ENCODE results near the gene TAS2R20. TPM values are rescaled to one million over a fixed set of nuclear protein-coding genes. Genes with fewer than 3 reads are reported as not detected.

Gene TAS2R20
- total and polyA plus RNA-seq, 10 of the 15 experiments (the other 5 are each of a cell fraction or from before 2014, with no cell fraction given): 0.07 to 3.9 (median 0.65) TPM

DNA sequence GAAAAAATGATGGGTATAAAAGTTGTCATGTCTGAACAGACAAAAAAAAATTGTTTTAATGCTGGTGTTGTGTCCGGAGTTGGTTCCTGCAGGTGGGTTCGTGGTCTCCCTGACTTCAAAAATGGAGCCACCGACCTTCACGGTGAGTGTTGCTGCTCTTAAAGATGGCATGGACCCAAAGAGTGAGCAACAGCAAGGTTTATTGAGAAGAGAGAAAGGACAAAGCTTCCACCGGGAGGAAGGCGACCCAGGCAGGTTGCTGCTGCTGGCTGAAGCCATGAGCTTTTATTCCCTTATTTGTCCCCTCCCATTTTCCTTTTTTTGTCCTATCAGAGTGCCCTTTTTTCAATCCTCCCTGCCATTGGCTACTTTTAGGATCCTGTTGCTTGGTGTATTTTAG lies 33.2 kb upstream of the TAS2R20 start, which contains the start of gene TAS2R31:
Gene TAS2R31, minus strand, starts transcription at position 101 of the 400 bp plus-strand sequence. Its CDS starts 72 bp downstream, at position 29.
- in situ Hi-C loops (cut with MboI): no loop called here
- RAD21 ChIA-PET (ENCODE audit: unreplicated experiment): no interaction called here
- POLR2A ChIA-PET: no interaction called here
- 99% methylated on average over 6 of the region's 6 CpGs for WGBS (ENCODE audit: insufficient coverage, insufficient replicate concordance, low lambda C conversion rate, missing lambda C conversion rate)
- Histone ChIP-seq H3K4me2 (ENCODE audit: control insufficient read depth, insufficient read depth) (no peak within 1 kb of the TSS), H3K27me3 (replicated peaks in 1 of 2; ENCODE audit: control insufficient read depth in 2 of 2, insufficient read depth in 2 of 2, low read length in 1 of 2) (no peaks in the 10 kb centered on the region), H3K36me3 (ENCODE audit: control insufficient read depth in 2 of 2, insufficient read depth in 2 of 2, low read length in 1 of 2) (no peaks in the 10 kb centered on the region; a peak in 2 of 4 replicates), H3K79me2 (ENCODE audit: control insufficient read depth, insufficient read depth, low read length) (no peaks in the 10 kb centered on the region), H3K9ac (ENCODE audit: control insufficient read depth, insufficient read depth, low read length) (no peak within 1 kb of the TSS), H2AFZ (ENCODE audit: control insufficient read depth, low read depth, low read length) (no peak within 1 kb of the TSS), H3K9me3 (replicated peaks; ENCODE audit: control insufficient read depth, insufficient read depth, low read length) (no peaks in the 10 kb centered on the region; the same call in 1 of the 3 replicates), H3K4me1 (ENCODE audit: control insufficient read depth, insufficient read depth, low read length) (no peaks in the 10 kb centered on the region), H3K4me3 (no peak within 1 kb of the TSS), H3K27ac (ENCODE audit: control insufficient read depth, insufficient read depth) (no peak within 1 kb of the TSS), H4K20me1 (ENCODE audit: control insufficient read depth, insufficient read depth) (no peaks in the 10 kb centered on the region)
- SMC1A ChIA-PET (ENCODE audit: uncharacterized antibody, unreplicated experiment): no interaction called here
- no TSS peak for BruUV-seq (replicated peaks)
- intact Hi-C loops (cut with micrococcal nuclease; ENCODE audit: unreplicated experiment): no loop called here
- DNase-seq (ENCODE audit: low read depth, low spot score) (no peak), FAIRE-seq (no peak), ATAC-seq (no peak)
- CTCF ChIA-PET: no interaction called here
- TF ChIP-seq, protein P1, sequence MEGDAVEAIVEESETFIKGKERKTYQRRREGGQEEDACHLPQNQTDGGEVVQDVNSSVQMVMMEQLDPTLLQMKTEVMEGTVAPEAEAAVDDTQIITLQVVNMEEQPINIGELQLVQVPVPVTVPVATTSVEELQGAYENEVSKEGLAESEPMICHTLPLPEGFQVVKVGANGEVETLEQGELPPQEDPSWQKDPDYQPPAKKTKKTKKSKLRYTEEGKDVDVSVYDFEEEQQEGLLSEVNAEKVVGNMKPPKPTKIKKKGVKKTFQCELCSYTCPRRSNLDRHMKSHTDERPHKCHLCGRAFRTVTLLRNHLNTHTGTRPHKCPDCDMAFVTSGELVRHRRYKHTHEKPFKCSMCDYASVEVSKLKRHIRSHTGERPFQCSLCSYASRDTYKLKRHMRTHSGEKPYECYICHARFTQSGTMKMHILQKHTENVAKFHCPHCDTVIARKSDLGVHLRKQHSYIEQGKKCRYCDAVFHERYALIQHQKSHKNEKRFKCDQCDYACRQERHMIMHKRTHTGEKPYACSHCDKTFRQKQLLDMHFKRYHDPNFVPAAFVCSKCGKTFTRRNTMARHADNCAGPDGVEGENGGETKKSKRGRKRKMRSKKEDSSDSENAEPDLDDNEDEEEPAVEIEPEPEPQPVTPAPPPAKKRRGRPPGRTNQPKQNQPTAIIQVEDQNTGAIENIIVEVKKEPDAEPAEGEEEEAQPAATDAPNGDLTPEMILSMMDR (IDR thresholded peaks at IDR 0.05 in 2 of 3, conservative IDR thresholded peaks at IDR 0.05 in 1 of 3; ENCODE audit: control insufficient read depth in 2 of 3, extremely low read depth in 1 of 3, insufficient read depth in 1 of 3, low read depth in 3 of 3, low read length in 3 of 3): no peak
- no peak for TF ChIP-seq MTA2 (IDR thresholded peaks at IDR 0.05; ENCODE audit: low read depth)
- TF ChIP-seq SMAD1 (IDR thresholded peaks at IDR 0.05; ENCODE audit: low read depth, partially characterized antibody): no peak
- TF ChIP-seq, protein P2, sequence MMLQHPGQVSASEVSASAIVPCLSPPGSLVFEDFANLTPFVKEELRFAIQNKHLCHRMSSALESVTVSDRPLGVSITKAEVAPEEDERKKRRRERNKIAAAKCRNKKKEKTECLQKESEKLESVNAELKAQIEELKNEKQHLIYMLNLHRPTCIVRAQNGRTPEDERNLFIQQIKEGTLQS (IDR thresholded peaks at IDR 0.05; ENCODE audit: borderline replicate concordance, extremely low read depth, low read depth, low read length): no peak
- TF ChIP-seq IKZF2 (IDR thresholded peaks at IDR 0.05): no peak
- TF ChIP-seq NKRF (conservative IDR thresholded peaks at IDR 0.05): no peak
- no peak for TF ChIP-seq HDAC6 (IDR thresholded peaks at IDR 0.05; ENCODE audit: unreplicated experiment)
- no peak for TF ChIP-seq FOS (IDR thresholded peaks at IDR 0.05; ENCODE audit: borderline replicate concordance, extremely low read depth, insufficient read length)
- TF ChIP-seq, protein P3, sequence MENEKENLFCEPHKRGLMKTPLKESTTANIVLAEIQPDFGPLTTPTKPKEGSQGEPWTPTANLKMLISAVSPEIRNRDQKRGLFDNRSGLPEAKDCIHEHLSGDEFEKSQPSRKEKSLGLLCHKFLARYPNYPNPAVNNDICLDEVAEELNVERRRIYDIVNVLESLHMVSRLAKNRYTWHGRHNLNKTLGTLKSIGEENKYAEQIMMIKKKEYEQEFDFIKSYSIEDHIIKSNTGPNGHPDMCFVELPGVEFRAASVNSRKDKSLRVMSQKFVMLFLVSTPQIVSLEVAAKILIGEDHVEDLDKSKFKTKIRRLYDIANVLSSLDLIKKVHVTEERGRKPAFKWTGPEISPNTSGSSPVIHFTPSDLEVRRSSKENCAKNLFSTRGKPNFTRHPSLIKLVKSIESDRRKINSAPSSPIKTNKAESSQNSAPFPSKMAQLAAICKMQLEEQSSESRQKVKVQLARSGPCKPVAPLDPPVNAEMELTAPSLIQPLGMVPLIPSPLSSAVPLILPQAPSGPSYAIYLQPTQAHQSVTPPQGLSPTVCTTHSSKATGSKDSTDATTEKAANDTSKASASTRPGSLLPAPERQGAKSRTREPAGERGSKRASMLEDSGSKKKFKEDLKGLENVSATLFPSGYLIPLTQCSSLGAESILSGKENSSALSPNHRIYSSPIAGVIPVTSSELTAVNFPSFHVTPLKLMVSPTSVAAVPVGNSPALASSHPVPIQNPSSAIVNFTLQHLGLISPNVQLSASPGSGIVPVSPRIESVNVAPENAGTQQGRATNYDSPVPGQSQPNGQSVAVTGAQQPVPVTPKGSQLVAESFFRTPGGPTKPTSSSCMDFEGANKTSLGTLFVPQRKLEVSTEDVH (IDR thresholded peaks at IDR 0.05; ENCODE audit: low read depth, partially characterized antibody): no peak
- TF ChIP-seq RCOR1 (conservative IDR thresholded peaks at IDR 0.05; ENCODE audit: low read depth, low read length): no peak
- no peak for TF ChIP-seq CREB1 (IDR thresholded peaks at IDR 0.05; ENCODE audit: low read depth)
- TF ChIP-seq, protein P4, sequence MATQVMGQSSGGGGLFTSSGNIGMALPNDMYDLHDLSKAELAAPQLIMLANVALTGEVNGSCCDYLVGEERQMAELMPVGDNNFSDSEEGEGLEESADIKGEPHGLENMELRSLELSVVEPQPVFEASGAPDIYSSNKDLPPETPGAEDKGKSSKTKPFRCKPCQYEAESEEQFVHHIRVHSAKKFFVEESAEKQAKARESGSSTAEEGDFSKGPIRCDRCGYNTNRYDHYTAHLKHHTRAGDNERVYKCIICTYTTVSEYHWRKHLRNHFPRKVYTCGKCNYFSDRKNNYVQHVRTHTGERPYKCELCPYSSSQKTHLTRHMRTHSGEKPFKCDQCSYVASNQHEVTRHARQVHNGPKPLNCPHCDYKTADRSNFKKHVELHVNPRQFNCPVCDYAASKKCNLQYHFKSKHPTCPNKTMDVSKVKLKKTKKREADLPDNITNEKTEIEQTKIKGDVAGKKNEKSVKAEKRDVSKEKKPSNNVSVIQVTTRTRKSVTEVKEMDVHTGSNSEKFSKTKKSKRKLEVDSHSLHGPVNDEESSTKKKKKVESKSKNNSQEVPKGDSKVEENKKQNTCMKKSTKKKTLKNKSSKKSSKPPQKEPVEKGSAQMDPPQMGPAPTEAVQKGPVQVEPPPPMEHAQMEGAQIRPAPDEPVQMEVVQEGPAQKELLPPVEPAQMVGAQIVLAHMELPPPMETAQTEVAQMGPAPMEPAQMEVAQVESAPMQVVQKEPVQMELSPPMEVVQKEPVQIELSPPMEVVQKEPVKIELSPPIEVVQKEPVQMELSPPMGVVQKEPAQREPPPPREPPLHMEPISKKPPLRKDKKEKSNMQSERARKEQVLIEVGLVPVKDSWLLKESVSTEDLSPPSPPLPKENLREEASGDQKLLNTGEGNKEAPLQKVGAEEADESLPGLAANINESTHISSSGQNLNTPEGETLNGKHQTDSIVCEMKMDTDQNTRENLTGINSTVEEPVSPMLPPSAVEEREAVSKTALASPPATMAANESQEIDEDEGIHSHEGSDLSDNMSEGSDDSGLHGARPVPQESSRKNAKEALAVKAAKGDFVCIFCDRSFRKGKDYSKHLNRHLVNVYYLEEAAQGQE (IDR thresholded peaks at IDR 0.05; ENCODE audit: low read depth, low read length): no peak

Data from GM12878 (cell line).